ENCODE results near the gene MYO5A.

Gene MYO5A

DNA sequence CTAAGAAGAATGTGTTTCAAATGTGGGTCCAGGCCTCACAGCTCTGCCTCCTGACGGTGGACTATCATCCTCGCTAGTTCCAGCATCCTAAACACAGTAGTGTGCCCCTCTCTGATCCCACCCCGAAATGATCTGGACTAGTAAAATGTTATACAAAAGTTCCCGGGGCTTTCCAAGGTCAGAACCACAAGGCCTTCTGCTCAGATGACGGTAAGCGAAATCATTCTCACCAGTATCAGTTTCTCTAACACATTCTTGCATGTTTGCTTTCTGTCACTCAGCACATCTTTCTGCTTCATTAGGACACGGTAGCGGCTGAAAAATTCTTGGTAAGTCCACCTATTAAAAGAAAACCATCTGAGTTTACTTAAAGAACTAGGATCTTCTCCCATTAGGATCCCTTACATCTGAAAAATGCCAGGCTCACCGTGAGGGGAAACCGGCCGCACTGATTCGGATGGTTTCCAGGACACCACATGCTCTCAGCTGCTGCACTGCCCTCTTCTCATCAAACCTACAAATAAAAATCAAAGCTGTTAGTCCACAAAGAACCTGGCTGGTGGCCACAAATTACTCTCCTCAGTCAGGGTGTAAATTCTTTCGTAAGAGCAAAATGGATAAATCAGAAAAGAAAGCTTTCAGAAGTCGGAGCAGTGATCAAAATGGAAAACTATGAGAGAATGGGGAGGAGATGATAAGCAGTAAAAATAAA, 149.1 kb downstream of the MYO5A start:
- peak overlapping the region; percentile 22 for H3K4me3 ChIP-seq (ENCODE audit: low read depth, low read length)
- H3K4me2 ChIP-seq (ENCODE audit: low read length): peak overlapping the region; percentile 57
- peak overlapping the region; percentile 34 for H2AFZ ChIP-seq
- TF ChIP-seq, protein P1, sequence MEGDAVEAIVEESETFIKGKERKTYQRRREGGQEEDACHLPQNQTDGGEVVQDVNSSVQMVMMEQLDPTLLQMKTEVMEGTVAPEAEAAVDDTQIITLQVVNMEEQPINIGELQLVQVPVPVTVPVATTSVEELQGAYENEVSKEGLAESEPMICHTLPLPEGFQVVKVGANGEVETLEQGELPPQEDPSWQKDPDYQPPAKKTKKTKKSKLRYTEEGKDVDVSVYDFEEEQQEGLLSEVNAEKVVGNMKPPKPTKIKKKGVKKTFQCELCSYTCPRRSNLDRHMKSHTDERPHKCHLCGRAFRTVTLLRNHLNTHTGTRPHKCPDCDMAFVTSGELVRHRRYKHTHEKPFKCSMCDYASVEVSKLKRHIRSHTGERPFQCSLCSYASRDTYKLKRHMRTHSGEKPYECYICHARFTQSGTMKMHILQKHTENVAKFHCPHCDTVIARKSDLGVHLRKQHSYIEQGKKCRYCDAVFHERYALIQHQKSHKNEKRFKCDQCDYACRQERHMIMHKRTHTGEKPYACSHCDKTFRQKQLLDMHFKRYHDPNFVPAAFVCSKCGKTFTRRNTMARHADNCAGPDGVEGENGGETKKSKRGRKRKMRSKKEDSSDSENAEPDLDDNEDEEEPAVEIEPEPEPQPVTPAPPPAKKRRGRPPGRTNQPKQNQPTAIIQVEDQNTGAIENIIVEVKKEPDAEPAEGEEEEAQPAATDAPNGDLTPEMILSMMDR (IDR thresholded peaks at IDR 0.05): no peak
- H3K4me1 ChIP-seq: peaks cover 5% of the 10 kb centered on the region
- no peaks in the 10 kb centered on the region for H3K9me3 ChIP-seq (ENCODE audit: control insufficient read depth, low read length)
- no peak overlapping the region for H3K9ac ChIP-seq
- H3K27me3 ChIP-seq (ENCODE audit: control insufficient read depth, insufficient read depth, low read length): no peaks in the 10 kb centered on the region
- no peaks in the 10 kb centered on the region for H3K36me3 ChIP-seq (ENCODE audit: control insufficient read depth, insufficient read depth, low read length)
- H3K27ac ChIP-seq: peak overlapping the region; percentile 83
- no peaks in the 10 kb centered on the region for H3K79me2 ChIP-seq

DNA sequence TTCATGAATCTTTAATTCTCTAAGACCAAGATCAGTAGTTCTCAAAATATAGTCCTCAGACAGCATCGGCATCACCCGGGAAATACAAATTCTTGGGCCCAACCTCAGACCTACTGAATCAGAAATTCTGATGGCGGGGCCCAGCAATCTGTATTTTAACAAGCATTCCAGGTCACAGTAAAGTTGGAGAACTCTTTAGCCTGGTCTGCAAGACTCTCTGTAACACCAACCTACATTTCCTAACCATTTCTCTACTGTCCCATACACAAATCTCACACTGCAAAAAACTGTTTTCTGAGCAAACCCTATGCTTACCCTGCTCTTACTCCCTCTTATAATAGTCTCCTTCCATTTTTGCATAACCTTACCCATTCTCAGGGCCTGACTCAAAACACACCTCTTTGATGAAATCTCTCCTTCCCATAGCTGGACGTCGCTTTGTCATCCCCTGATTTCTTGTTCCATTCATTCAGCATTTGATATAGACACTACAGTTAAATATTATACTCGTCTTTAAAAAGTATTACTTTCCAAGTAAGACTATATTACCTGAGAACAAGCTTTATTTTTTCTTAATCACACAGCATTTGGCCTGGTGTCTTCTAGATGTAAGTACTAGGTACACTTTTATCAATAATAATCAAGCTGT, 149.8 kb downstream of the MYO5A start:
- H3K36me3 ChIP-seq (ENCODE audit: control insufficient read depth, insufficient read depth, low read length): no peaks in the 10 kb centered on the region
- no peaks in the 10 kb centered on the region for H3K27me3 ChIP-seq (ENCODE audit: control insufficient read depth, insufficient read depth, low read length)
- no peak overlapping the region for H3K4me3 ChIP-seq (ENCODE audit: low read depth, low read length)
- peak overlapping the region; percentile 83 for H3K27ac ChIP-seq
- H3K79me2 ChIP-seq: no peaks in the 10 kb centered on the region
- peaks cover 5% of the 10 kb centered on the region for H3K4me1 ChIP-seq
- peak overlapping the region; percentile 57 for H3K4me2 ChIP-seq (ENCODE audit: low read length)
- H2AFZ ChIP-seq: peak overlapping the region; percentile 34
- no peaks in the 10 kb centered on the region for H3K9me3 ChIP-seq (ENCODE audit: control insufficient read depth, low read length)
- no peak overlapping the region for H3K9ac ChIP-seq
- TF ChIP-seq, protein P1 (IDR thresholded peaks at IDR 0.05): no peak

DNA sequence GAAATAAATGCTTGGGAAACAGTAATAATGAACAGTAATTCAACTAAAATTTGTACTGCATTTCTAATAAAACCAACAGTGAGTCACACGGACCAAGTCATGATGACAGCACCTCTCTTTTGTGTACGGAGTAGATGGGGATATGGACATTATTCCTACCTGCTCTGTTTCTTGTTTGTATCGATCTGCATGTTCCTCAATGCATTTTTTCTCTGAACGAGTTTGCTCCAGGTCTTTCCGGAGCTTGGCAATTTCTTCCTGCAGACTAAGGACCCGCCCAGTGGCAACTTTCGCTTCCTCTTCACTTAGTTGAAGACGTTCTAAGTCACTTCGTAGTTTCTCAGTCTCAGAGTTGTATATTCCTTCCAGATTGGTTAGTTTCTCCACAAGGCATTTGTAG, 158.7 kb downstream of the MYO5A start:
- H3K4me1 ChIP-seq: peaks cover 19% of the 10 kb centered on the region
- TF ChIP-seq, protein P1 (IDR thresholded peaks at IDR 0.05): no peak
- H3K79me2 ChIP-seq: no peaks in the 10 kb centered on the region
- H3K4me3 ChIP-seq (ENCODE audit: low read depth, low read length): peak overlapping the region; percentile 44
- no peaks in the 10 kb centered on the region for H3K9me3 ChIP-seq (ENCODE audit: control insufficient read depth, low read length)
- no peak overlapping the region for H2AFZ ChIP-seq
- no peak overlapping the region for H3K9ac ChIP-seq
- peak overlapping the region; percentile 81 for H3K4me2 ChIP-seq (ENCODE audit: low read length)
- peak overlapping the region; percentile 96 for H3K27ac ChIP-seq
- no peaks in the 10 kb centered on the region for H3K36me3 ChIP-seq (ENCODE audit: control insufficient read depth, insufficient read depth, low read length)
- no peaks in the 10 kb centered on the region for H3K27me3 ChIP-seq (ENCODE audit: control insufficient read depth, insufficient read depth, low read length)

DNA sequence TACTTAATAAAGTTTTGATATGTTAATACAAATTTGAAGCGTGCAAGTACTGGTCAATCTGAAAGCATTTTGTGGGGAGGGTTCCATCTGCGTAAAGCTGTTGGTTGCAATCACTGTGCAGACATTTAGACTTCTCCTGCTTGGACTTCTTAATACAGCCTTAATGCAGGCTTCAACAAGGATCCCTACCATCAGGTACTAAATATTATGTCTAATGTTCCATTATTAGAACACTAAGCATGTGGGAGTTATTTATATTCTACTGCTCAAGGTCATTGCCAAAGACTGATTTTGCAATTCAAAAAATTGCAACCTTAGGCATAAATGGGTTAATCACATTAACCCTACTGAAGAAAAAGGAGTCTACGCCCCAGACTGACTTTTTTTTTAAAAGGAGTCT, 159.2 kb downstream of the MYO5A start:
- H3K79me2 ChIP-seq: no peaks in the 10 kb centered on the region
- TF ChIP-seq, protein P1 (IDR thresholded peaks at IDR 0.05): no peak
- peak overlapping the region; percentile 44 for H3K4me3 ChIP-seq (ENCODE audit: low read depth, low read length)
- peak overlapping the region; percentile 96 for H3K27ac ChIP-seq
- peaks cover 19% of the 10 kb centered on the region for H3K4me1 ChIP-seq
- H3K27me3 ChIP-seq (ENCODE audit: control insufficient read depth, insufficient read depth, low read length): no peaks in the 10 kb centered on the region
- peak overlapping the region; percentile 81 for H3K4me2 ChIP-seq (ENCODE audit: low read length)
- no peaks in the 10 kb centered on the region for H3K36me3 ChIP-seq (ENCODE audit: control insufficient read depth, insufficient read depth, low read length)
- no peak overlapping the region for H2AFZ ChIP-seq
- no peak overlapping the region for H3K9ac ChIP-seq
- H3K9me3 ChIP-seq (ENCODE audit: control insufficient read depth, low read length): no peaks in the 10 kb centered on the region

Measured in parathyroid adenoma (tissue), 2 donors.